Fibroblast of mammary gland (primary cell): ENCODE data around the gene TUT4.

Experiments used
- DNase-seq: peaks from one replicate; pipeline ENCODE4 v3.0.0-alpha.2; 2010; ENCODE audit warnings: low read depth
- H3K4me3 ChIP-seq: 2 replicates; pipeline ENCODE4 v1.5.1; 2011; ENCODE audit warnings: low read depth, mild to moderate bottlenecking, low read length, moderate library complexity; ENCODE audit not compliant: control insufficient read depth
- TF ChIP-seq, protein P1 (sequence below): conservative IDR thresholded peaks from 2 replicates; pipeline ENCODE4 v1.5.1; 2011; ENCODE audit warnings: low read depth, low read length, inconsistent platforms; ENCODE audit not compliant: control insufficient read depth, insufficient read depth

TUT4 gene

DNA sequence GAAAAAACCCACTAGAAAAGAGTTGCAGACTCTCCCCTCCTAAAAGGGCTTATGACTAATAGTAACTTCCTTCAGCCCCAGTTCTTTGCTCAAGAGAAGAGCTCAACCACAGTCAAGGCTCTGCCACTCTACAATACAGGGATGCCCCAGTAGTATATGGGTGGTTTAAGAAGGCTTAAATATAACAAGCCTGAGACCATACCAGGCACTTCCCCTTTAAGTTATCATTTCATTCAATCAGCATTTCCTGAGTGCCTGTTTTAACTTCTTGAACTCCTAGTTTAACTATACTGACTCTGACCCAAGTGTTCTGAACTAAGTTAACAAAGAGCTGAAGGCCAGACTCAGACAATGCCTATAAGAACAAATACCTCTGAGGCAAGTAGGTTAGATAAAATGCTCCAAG lies 128.7 kb downstream of the TUT4 start:
- TF ChIP-seq, protein P1, sequence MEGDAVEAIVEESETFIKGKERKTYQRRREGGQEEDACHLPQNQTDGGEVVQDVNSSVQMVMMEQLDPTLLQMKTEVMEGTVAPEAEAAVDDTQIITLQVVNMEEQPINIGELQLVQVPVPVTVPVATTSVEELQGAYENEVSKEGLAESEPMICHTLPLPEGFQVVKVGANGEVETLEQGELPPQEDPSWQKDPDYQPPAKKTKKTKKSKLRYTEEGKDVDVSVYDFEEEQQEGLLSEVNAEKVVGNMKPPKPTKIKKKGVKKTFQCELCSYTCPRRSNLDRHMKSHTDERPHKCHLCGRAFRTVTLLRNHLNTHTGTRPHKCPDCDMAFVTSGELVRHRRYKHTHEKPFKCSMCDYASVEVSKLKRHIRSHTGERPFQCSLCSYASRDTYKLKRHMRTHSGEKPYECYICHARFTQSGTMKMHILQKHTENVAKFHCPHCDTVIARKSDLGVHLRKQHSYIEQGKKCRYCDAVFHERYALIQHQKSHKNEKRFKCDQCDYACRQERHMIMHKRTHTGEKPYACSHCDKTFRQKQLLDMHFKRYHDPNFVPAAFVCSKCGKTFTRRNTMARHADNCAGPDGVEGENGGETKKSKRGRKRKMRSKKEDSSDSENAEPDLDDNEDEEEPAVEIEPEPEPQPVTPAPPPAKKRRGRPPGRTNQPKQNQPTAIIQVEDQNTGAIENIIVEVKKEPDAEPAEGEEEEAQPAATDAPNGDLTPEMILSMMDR = no peak
- DNase-seq = no peak
- H3K4me3 ChIP-seq = no peak overlapping the region

DNA sequence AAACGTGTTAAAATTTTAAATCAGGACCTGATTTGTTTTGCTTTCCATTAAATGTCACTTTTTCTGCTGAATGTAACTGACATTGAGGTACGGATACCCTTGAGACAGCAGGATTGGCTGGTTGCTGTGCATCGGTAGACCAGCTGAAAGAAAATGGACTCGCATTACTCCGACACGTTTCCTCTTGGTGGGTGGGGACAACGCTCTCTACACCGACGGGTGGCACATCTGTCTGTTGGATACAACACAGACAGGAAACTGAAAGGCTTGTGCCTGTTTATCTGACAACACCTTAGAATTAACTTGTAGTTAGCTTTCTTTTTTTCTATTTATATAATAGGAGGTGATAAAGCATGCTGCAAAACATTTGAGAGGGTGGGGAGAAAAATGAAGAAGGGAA lies 129.1 kb downstream of the TUT4 start:
- no peak overlapping the region for H3K4me3 ChIP-seq
- no peak for DNase-seq
- TF ChIP-seq, protein P1 = no peak

DNA sequence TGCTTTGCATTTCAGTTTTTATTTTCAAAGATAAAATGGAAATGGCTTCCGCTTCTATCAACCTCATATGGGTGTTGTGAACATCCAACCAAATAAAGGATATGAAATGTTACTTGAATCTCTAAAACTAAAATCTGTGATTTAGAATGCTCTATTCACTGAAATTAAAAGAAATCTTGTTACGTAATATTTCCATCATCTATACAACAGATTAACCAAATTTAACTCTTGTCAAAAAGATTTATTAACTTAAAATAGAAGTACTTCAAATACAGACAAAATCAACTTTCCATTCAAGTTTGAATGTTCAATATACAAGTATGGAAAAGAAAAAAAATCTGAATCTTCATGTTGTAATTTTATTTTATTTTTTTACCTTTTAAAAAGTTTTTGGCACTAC lies 129.8 kb downstream of the TUT4 start:
- no peak for DNase-seq
- TF ChIP-seq, protein P1 = no peak
- H3K4me3 ChIP-seq = no peak overlapping the region

DNA sequence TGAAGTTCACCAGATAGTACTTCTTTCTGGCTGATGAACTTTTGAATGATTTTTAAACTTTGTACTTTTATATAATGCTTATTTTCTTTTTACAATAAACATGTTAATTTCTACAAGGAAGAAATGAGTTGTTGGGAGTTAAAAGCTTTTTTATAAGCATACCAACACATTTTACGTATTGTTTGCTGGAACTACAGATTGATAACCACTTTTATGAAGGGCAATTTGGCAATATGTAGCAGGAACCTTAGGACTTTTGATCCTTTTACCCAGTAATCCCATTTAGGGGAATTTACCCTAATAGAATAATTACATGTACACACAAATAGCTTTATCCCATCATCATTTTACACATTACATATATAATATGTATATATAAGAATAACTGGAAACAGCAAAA lies 132.2 kb downstream of the TUT4 start:
- no peak for DNase-seq
- TF ChIP-seq, protein P1 = no peak
- H3K4me3 ChIP-seq = no peak overlapping the region

DNA sequence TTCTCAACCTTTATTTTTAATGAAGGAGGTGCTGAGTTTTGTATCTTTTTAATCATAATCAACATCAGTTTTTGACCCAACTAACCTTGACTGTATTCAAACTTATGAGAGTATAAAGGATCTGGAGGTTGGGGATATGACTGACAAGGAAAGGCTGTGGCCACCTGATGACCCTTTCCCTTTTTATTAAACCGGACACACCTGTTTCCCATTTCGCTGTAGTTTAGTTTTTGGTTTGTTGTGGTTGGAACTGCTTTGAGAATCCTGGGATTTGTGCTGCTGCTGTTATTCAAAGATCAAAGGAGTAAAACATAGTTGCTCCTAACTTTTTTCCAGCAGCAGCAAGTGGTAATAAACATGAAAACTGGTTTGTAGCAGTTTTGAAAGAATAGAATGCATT lies 136.1 kb downstream of the TUT4 start:
- H3K4me3 ChIP-seq = no peak overlapping the region
- no peak for DNase-seq
- TF ChIP-seq, protein P1 = no peak

DNA sequence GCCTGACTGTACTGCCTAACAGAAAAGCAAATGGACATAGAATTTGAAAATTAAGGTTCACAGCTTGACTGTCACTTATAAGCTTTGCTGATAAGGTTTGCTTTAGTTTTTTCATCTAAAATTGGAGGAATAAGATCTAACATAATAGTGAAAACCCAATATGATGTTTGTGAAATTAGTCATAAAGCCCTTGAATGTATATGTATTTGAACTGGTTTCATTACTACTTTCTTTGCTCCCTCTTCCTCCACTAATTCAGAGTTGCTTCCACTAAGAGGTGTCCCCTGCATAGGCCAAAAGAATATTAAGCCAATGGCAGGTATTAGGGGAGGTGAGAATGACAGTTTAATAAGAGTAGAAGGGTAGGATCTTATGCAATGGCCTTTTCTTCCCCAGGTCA lies 137.9 kb downstream of the TUT4 start:
- TF ChIP-seq, protein P1 = no peak
- no peak for DNase-seq
- H3K4me3 ChIP-seq = no peak overlapping the region

DNA sequence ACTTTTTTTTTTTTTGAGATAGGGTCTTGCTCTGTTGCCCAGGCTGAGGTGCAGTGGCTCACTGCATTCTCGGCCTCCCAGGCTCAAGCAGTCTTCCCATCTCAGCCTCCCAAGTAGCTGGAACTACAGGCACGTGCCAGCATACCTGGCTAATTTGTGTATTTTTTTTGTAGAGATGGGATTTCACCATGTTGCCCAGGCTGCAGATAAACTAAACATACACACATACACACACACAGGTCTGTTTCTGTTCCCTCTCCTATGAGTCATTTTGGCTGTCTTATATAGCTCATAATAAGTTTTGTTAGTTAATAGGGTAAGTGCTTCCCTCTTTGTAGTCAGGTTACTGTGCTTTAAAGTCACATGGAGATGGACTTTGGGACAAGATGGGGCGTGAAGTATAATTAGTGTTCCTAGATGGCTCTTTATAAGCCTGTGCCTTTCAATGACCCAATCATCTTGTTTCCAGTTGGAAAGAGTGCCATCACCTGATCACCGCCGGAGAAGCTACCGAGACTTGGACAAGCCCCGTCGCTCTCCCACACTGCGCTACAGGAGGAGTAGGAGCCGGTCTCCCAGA lies 139.4 kb downstream of the TUT4 start:
- TF ChIP-seq, protein P1 = no peak
- peak; percentile 12 for DNase-seq
- no peak overlapping the region for H3K4me3 ChIP-seq
